ENCODE results near the gene CDK2.
"Not testable (repeated sequence)": the region's sequence is repeated elsewhere in the genome, so short reads cannot be mapped to it uniquely, and the experiment has no call there.

CDK2 gene

GRCh38 chr12:55996715-55997534 lies 30.3 kb downstream of the CDK2 start, which contains the start of gene SUOX:
Gene SUOX, plus strand, starts transcription at chr12:55997276. Its CDS starts 4,946 bp downstream, at chr12:56002222.
- Histone ChIP-seq H3K4me3 (ENCODE audit: low read length) (peak within 1 kb of the TSS; percentile 68), H3K27me3 (ENCODE audit: insufficient read depth, low read length) (no peaks in the 10 kb centered on the region), H2AFZ (ENCODE audit: low read depth, low read length) (peak within 1 kb of the TSS; percentile 14), H3K9me3 (ENCODE audit: low read length) (no peaks in the 10 kb centered on the region), H3K4me1 (ENCODE audit: insufficient read depth, low read length) (peaks cover 14% of the 10 kb centered on the region), H3K36me3 (ENCODE audit: insufficient read depth, low read length) (peaks cover 31% of the 10 kb centered on the region)

GRCh38 chr12:55997535-55997859 lies 30.9 kb downstream of the CDK2 start:
- peaks cover 29% of the 10 kb centered on the region for H3K36me3 ChIP-seq (ENCODE audit: insufficient read depth, low read length)
- no peak overlapping the region for H2AFZ ChIP-seq (ENCODE audit: low read depth, low read length)
- peaks cover 14% of the 10 kb centered on the region for H3K4me1 ChIP-seq (ENCODE audit: insufficient read depth, low read length)
- H3K27me3 ChIP-seq (ENCODE audit: insufficient read depth, low read length): no peaks in the 10 kb centered on the region
- H3K4me3 ChIP-seq (ENCODE audit: low read length): peak overlapping the region; percentile 68
- no peaks in the 10 kb centered on the region for H3K9me3 ChIP-seq (ENCODE audit: low read length)

GRCh38 chr12:55999522-55999921 lies 32.9 kb downstream of the CDK2 start:
- peaks cover 22% of the 10 kb centered on the region for H3K36me3 ChIP-seq (ENCODE audit: insufficient read depth, low read length)
- not testable (repeated sequence) for H3K4me3 ChIP-seq (ENCODE audit: low read length); H3K27me3 ChIP-seq (ENCODE audit: insufficient read depth, low read length); H3K9me3 ChIP-seq (ENCODE audit: low read length); H2AFZ ChIP-seq (ENCODE audit: low read depth, low read length)
- H3K4me1 ChIP-seq (ENCODE audit: insufficient read depth, low read length): peaks cover 14% of the 10 kb centered on the region

- peaks cover 14% of the 10 kb centered on the region for H3K4me1 ChIP-seq (ENCODE audit: insufficient read depth, low read length)
- H3K4me3 ChIP-seq (ENCODE audit: low read length); H3K9me3 ChIP-seq (ENCODE audit: low read length); H2AFZ ChIP-seq (ENCODE audit: low read depth, low read length); H3K27me3 ChIP-seq (ENCODE audit: insufficient read depth, low read length): not testable (repeated sequence)
- peaks cover 24% of the 10 kb centered on the region for H3K36me3 ChIP-seq (ENCODE audit: insufficient read depth, low read length)
Measured at GRCh38 chr12:55999999-56000540, 33.4 kb downstream of the CDK2 start.

- H2AFZ ChIP-seq (ENCODE audit: low read depth, low read length): no peak overlapping the region
- no peaks in the 10 kb centered on the region for H3K9me3 ChIP-seq (ENCODE audit: low read length)
- no peaks in the 10 kb centered on the region for H3K27me3 ChIP-seq (ENCODE audit: insufficient read depth, low read length)
- no peak overlapping the region for H3K4me3 ChIP-seq (ENCODE audit: low read length)
- H3K4me1 ChIP-seq (ENCODE audit: insufficient read depth, low read length): peaks cover 12% of the 10 kb centered on the region
- H3K36me3 ChIP-seq (ENCODE audit: insufficient read depth, low read length): peaks cover 20% of the 10 kb centered on the region
Measured at GRCh38 chr12:56001487-56002100, 35.0 kb downstream of the CDK2 start.

GRCh38 chr12:56003376-56003775 lies 36.7 kb downstream of the CDK2 start:
- not testable (repeated sequence) for H3K4me1 ChIP-seq (ENCODE audit: insufficient read depth, low read length); H2AFZ ChIP-seq (ENCODE audit: low read depth, low read length); H3K4me3 ChIP-seq (ENCODE audit: low read length); H3K27me3 ChIP-seq (ENCODE audit: insufficient read depth, low read length); H3K9me3 ChIP-seq (ENCODE audit: low read length)
- peaks cover 20% of the 10 kb centered on the region for H3K36me3 ChIP-seq (ENCODE audit: insufficient read depth, low read length)

- Histone ChIP-seq H3K36me3 (ENCODE audit: insufficient read depth, low read length) (peaks cover 20% of the 10 kb centered on the region), H3K9me3 (ENCODE audit: low read length) (no peaks in the 10 kb centered on the region), H2AFZ (ENCODE audit: low read depth, low read length) (no peak overlapping the region), H3K4me3 (ENCODE audit: low read length) (no peak overlapping the region), H3K27me3 (ENCODE audit: insufficient read depth, low read length) (no peaks in the 10 kb centered on the region), H3K4me1 (ENCODE audit: insufficient read depth, low read length) (peaks cover 8% of the 10 kb centered on the region)
Measured at GRCh38 chr12:56004211-56004610, 37.6 kb downstream of the CDK2 start.

GRCh38 chr12:56007564-56008559 lies 41.2 kb downstream of the CDK2 start:
- Histone ChIP-seq H3K9me3 (ENCODE audit: low read length) (no peaks in the 10 kb centered on the region), H3K4me3 (ENCODE audit: low read length) (peak overlapping the region; percentile 91), H3K36me3 (ENCODE audit: insufficient read depth, low read length) (peaks cover 14% of the 10 kb centered on the region), H2AFZ (ENCODE audit: low read depth, low read length) (peak overlapping the region; percentile 58), H3K27me3 (ENCODE audit: insufficient read depth, low read length) (no peaks in the 10 kb centered on the region), H3K4me1 (ENCODE audit: insufficient read depth, low read length) (peaks cover 11% of the 10 kb centered on the region)

GRCh38 chr12:56010111-56010570 lies 43.5 kb downstream of the CDK2 start:
- no peak overlapping the region for H3K4me3 ChIP-seq (ENCODE audit: low read length)
- no peaks in the 10 kb centered on the region for H3K9me3 ChIP-seq (ENCODE audit: low read length)
- H3K27me3 ChIP-seq (ENCODE audit: insufficient read depth, low read length): no peaks in the 10 kb centered on the region
- H3K36me3 ChIP-seq (ENCODE audit: insufficient read depth, low read length): peaks cover 3% of the 10 kb centered on the region
- no peak overlapping the region for H2AFZ ChIP-seq (ENCODE audit: low read depth, low read length)
- H3K4me1 ChIP-seq (ENCODE audit: insufficient read depth, low read length): peaks cover 11% of the 10 kb centered on the region

- Histone ChIP-seq H3K9me3 (ENCODE audit: low read length) (no peaks in the 10 kb centered on the region), H3K36me3 (ENCODE audit: insufficient read depth, low read length) (peaks cover 3% of the 10 kb centered on the region), H3K4me1 (ENCODE audit: insufficient read depth, low read length) (peaks cover 11% of the 10 kb centered on the region), H2AFZ (ENCODE audit: low read depth, low read length) (no peak overlapping the region), H3K4me3 (ENCODE audit: low read length) (no peak overlapping the region), H3K27me3 (ENCODE audit: insufficient read depth, low read length) (no peaks in the 10 kb centered on the region)
Measured at GRCh38 chr12:56011509-56012090, 45.0 kb downstream of the CDK2 start.

- Histone ChIP-seq H2AFZ (ENCODE audit: low read depth, low read length) (no peak overlapping the region), H3K4me3 (ENCODE audit: low read length) (no peak overlapping the region), H3K27me3 (ENCODE audit: insufficient read depth, low read length) (no peaks in the 10 kb centered on the region), H3K4me1 (ENCODE audit: insufficient read depth, low read length) (peaks cover 3% of the 10 kb centered on the region), H3K9me3 (ENCODE audit: low read length) (no peaks in the 10 kb centered on the region), H3K36me3 (ENCODE audit: insufficient read depth, low read length) (peaks cover 7% of the 10 kb centered on the region)
Measured at GRCh38 chr12:56013482-56013881, 46.9 kb downstream of the CDK2 start.

GRCh38 chr12:56014205-56014604 lies 47.6 kb downstream of the CDK2 start:
- H3K4me1 ChIP-seq (ENCODE audit: insufficient read depth, low read length): peaks cover 4% of the 10 kb centered on the region
- H2AFZ ChIP-seq (ENCODE audit: low read depth, low read length): no peak overlapping the region
- no peaks in the 10 kb centered on the region for H3K9me3 ChIP-seq (ENCODE audit: low read length)
- no peak overlapping the region for H3K4me3 ChIP-seq (ENCODE audit: low read length)
- H3K36me3 ChIP-seq (ENCODE audit: insufficient read depth, low read length): peaks cover 7% of the 10 kb centered on the region
- H3K27me3 ChIP-seq (ENCODE audit: insufficient read depth, low read length): no peaks in the 10 kb centered on the region
